OCI-LY1 (cell line): Measurements from ENCODE around the gene SMURF2.
A peak's percentile ranks its signal among the peaks of the same experiment; 100 is the strongest.
"Not testable (repeated sequence)": the region's sequence is repeated elsewhere in the genome, so short reads cannot be mapped to it uniquely, and the experiment has no call there.

Experiments used
- H2AFZ ChIP-seq: fragments of 200-600 bp; sonication (generic), shearing (Covaris generic); 2 replicates; pipeline ENCODE4 v1.6.0; 2014; ENCODE audit warnings: antibody characterized with exemption, mild to moderate bottlenecking, low read length
- H3F3A ChIP-seq: fragments of 200-600 bp; sonication (generic), shearing (Covaris generic); 2 replicates; pipeline ENCODE4 v1.6.0; 2014; ENCODE audit warnings: mild to moderate bottlenecking, antibody characterized with exemption, low read length, moderate library complexity; ENCODE audit not compliant: insufficient read depth
- H3K27ac ChIP-seq: fragments of 200-600 bp; sonication (generic); 2 replicates; pipeline ENCODE4 v1.5.1; 2014; ENCODE audit warnings: low read length, mixed run types, mild to moderate bottlenecking, low read depth; ENCODE audit not compliant: poor library complexity, severe bottlenecking
- H3K27me3 ChIP-seq: fragments of 200-600 bp; sonication (generic); 2 replicates; pipeline ENCODE4 v1.6.0; 2014; ENCODE audit warnings: antibody characterized with exemption, mild to moderate bottlenecking, low read length, moderate library complexity; ENCODE audit not compliant: insufficient read depth
- H3K36me3 ChIP-seq: fragments of 200-600 bp; sonication (generic); 2 replicates; pipeline ENCODE4 v1.6.1; 2014; ENCODE audit warnings: mild to moderate bottlenecking, antibody characterized with exemption, low read length, moderate library complexity, mixed read lengths; ENCODE audit not compliant: insufficient read depth
- H3K4me1 ChIP-seq: fragments of 200-600 bp; sonication (generic); 2 replicates; pipeline ENCODE4 v1.5.1; 2014; ENCODE audit warnings: mild to moderate bottlenecking, low read length, moderate library complexity; ENCODE audit not compliant: insufficient read depth, severe bottlenecking
- H3K4me2 ChIP-seq: fragments of 200-600 bp; sonication (generic), shearing (Covaris generic); 2 replicates; pipeline ENCODE4 v1.6.1; 2014; ENCODE audit warnings: low read length
- H3K4me3 ChIP-seq: fragments of 200-600 bp; sonication (generic); 2 replicates; pipeline ENCODE4 v1.5.1; 2014; ENCODE audit warnings: low read length, low read depth, mild to moderate bottlenecking, mixed read lengths; ENCODE audit not compliant: poor library complexity, severe bottlenecking
- H3K79me2 ChIP-seq: fragments of 200-600 bp; shearing (Covaris generic); 2 replicates; pipeline ENCODE4 v1.6.1; 2016; ENCODE audit warnings: mixed run types, low read length, mixed read lengths; ENCODE audit not compliant: insufficient read depth
- H3K9ac ChIP-seq: fragments of 200-600 bp; sonication (generic), shearing (Covaris generic); 2 replicates; pipeline ENCODE4 v1.6.1; 2014; ENCODE audit warnings: mild to moderate bottlenecking, low read length, mixed read lengths
- H3K9me2 ChIP-seq: fragments of 200-600 bp; sonication (generic), shearing (Covaris generic); 2 replicates; pipeline ENCODE4 v1.6.1; 2014; ENCODE audit warnings: low read depth, mild to moderate bottlenecking, low read length, mixed read lengths
- H3K9me3 ChIP-seq: fragments of 200-600 bp; shearing (Covaris generic); 2 replicates; pipeline ENCODE4 v1.6.1; 2014; ENCODE audit warnings: low read length, mixed read lengths
- H4K20me1 ChIP-seq: fragments of 200-600 bp; sonication (generic), shearing (Covaris generic); 2 replicates; pipeline ENCODE4 v1.6.0; 2016; ENCODE audit warnings: mild to moderate bottlenecking, low read length; ENCODE audit not compliant: insufficient read depth
- CTCF ChIP-seq: fragments of 200-600 bp; sonication (generic), shearing (Covaris generic); IDR thresholded peaks from 2 replicates; pipeline ENCODE4 v1.5.1; 2017; ENCODE audit warnings: mild to moderate bottlenecking, antibody characterized with exemption, low read length, moderate library complexity, mixed read lengths
- EZH2 ChIP-seq: fragments of 200-600 bp; sonication (generic), shearing (Covaris generic); IDR thresholded peaks from 2 replicates; pipeline ENCODE4 v1.8.0; 2017; ENCODE audit warnings: borderline replicate concordance, mixed run types, mild to moderate bottlenecking, antibody characterized with exemption, low read length, moderate library complexity, mixed read lengths

Gene SMURF2

GRCh38 chr17:64607862-64608565 is 54.1 kb downstream of the SMURF2 start:
- no peaks in the 10 kb centered on the region for H3K27me3 ChIP-seq
- H3K4me3 ChIP-seq, result no peak overlapping the region
- no peak overlapping the region for H2AFZ ChIP-seq
- TF ChIP-seq EZH2 (no peak), CTCF (no peak)
- no peak overlapping the region for H3K27ac ChIP-seq
- H3K9me2 ChIP-seq, result no peaks in the 10 kb centered on the region
- 0 out of 2 replicates have a peak, but pooled peaks cover 7% of the 10 kb centered on the region for H3K79me2 ChIP-seq
- H3K4me1 ChIP-seq, result peaks cover 3% of the 10 kb centered on the region
- no peak overlapping the region for H3K4me2 ChIP-seq
- no peak overlapping the region for H3K9ac ChIP-seq
- H3K36me3 ChIP-seq, result no peaks in the 10 kb centered on the region
- H3K9me3 ChIP-seq, result 0 out of 2 replicates have a peak, but pooled peaks cover 3% of the 10 kb centered on the region
- H4K20me1 ChIP-seq, result no peaks in the 10 kb centered on the region
- H3F3A ChIP-seq, result no peaks in the 10 kb centered on the region

GRCh38 chr17:64604532-64604931 is 57.6 kb downstream of the SMURF2 start:
- H3K36me3 ChIP-seq, H3K27me3 ChIP-seq, H3K9ac ChIP-seq, H4K20me1 ChIP-seq, H3F3A ChIP-seq, H3K4me2 ChIP-seq, H3K4me3 ChIP-seq, H3K9me3 ChIP-seq, H3K9me2 ChIP-seq, H3K79me2 ChIP-seq, H2AFZ ChIP-seq, H3K27ac ChIP-seq: not testable (repeated sequence)
- H3K4me1 ChIP-seq, result peaks cover 18% of the 10 kb centered on the region

- Histone ChIP-seq H2AFZ (no peak overlapping the region), H3K4me2 (no peak overlapping the region), H3K27ac (no peak overlapping the region), H3K79me2 (0 out of 2 replicates have a peak, but pooled peaks cover 7% of the 10 kb centered on the region), H3K36me3 (no peaks in the 10 kb centered on the region), H3K27me3 (no peaks in the 10 kb centered on the region), H3K9me3 (0 out of 2 replicates have a peak, but pooled peaks cover 3% of the 10 kb centered on the region), H3K4me1 (peaks cover 24% of the 10 kb centered on the region), H3K4me3 (no peak overlapping the region), H3F3A (no peaks in the 10 kb centered on the region), H3K9me2 (no peaks in the 10 kb centered on the region), H3K9ac (no peak overlapping the region), H4K20me1 (no peaks in the 10 kb centered on the region)
- TF ChIP-seq EZH2, result no peak
- no peak for TF ChIP-seq CTCF
These were observed 58.1 kb downstream of the SMURF2 start for GRCh38 chr17:64603987-64604386.

- peaks cover 32% of the 10 kb centered on the region for H3K4me1 ChIP-seq
- peak overlapping the region; percentile 51 for H3K4me3 ChIP-seq
- H4K20me1 ChIP-seq, result no peaks in the 10 kb centered on the region
- no peaks in the 10 kb centered on the region for H3F3A ChIP-seq
- no peaks in the 10 kb centered on the region for H3K36me3 ChIP-seq
- H3K27me3 ChIP-seq, result no peaks in the 10 kb centered on the region
- no peaks in the 10 kb centered on the region for H3K79me2 ChIP-seq
- H3K9ac ChIP-seq, result peak overlapping the region; percentile 67; the same call in 1 of the 2 replicates
- no peak overlapping the region for H2AFZ ChIP-seq
- H3K27ac ChIP-seq, result peak overlapping the region; percentile 72
- TF ChIP-seq CTCF (no peak), EZH2 (no peak)
- no peaks in the 10 kb centered on the region for H3K9me3 ChIP-seq
- H3K9me2 ChIP-seq, result no peaks in the 10 kb centered on the region
- H3K4me2 ChIP-seq, result peak overlapping the region; percentile 81
These were observed 62.3 kb downstream of the SMURF2 start for GRCh38 chr17:64599827-64600226.
